Measurements from ENCODE around the gene WASHC1. TPM values are rescaled to one million over a fixed set of nuclear protein-coding genes. Genes with fewer than 3 reads are reported as not detected.
A peak's percentile ranks its signal among the peaks of the same experiment; 100 is the strongest.
"Not testable (repeated sequence)": the region's sequence is repeated elsewhere in the genome, so short reads cannot be mapped to it uniquely, and the experiment has no call there.

Gene WASHC1
- total RNA-seq, 6 experiments from 2014 or later: 2.0 to 11.6 (median 4.4) TPM

DNA sequence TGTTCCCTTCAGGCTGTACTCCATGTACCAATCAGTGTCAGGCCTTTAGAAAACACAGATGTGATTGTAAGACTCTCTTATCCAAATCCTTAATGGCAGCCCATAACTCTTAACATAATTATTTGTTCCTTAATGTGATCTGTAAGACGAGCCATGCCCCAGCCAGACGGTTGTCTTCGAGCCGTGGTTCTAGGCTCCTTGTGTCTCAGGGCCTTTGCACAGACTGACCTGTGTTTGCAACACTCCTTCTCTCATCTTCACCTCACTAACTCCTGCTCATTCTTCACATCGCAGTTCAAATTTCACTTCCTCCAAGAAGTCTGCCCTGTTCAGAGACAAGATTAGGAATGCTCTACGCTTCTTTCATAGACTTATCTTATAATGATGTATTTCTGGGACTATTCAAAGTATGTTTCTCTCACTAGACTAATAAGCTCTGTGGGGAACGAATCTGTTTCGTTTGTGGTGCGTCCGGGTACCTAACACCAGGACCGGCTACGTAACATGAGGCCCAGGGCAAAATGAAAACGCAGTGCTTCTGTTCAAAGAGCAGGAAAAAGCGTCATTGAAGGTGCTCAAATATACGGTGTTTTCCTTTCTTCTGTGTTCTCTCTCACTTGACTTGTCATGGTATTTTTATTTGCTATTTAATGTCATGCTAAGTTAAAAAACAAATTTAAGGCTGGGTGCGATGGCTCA, 16.1 kb upstream of the WASHC1 start:
- H3K27ac ChIP-seq; ATAC-seq; H3K27me3 ChIP-seq; H3K9me3 ChIP-seq; intact Hi-C loops (cut with DNase I); H3K4me3 ChIP-seq; H3K36me3 ChIP-seq; H3K4me1 ChIP-seq: not testable (repeated sequence)
- peak in 1 of 3 donors; percentile 46 for DNase-seq
- WGBS (ENCODE audit: insufficient coverage, low coverage, low lambda C conversion rate, missing lambda C conversion rate): 75% methylated on average over 16 of the region's 16 CpGs

DNA sequence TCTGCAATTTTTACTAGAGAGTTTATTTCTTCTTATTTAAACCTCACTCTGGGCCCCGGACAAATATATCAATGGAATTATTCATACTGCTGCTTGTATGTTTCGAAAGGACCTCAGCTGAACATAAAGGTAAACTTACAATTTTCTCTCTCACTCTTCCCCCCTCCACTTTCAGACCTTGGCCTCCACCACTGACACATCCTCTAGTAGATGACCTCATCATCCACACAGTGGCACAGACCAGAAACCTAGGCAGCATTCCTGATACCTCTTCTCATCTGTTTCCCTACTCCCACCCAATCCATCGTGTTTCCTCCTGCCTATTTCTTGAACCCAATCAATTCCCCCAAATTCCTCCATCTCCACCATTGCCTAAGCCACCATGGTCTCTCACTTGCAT, 15.2 kb upstream of the WASHC1 start:
- not testable (repeated sequence) for DNase-seq
- 63% methylated on average over 3 of the region's 3 CpGs for WGBS (ENCODE audit: insufficient coverage, low coverage, low lambda C conversion rate, missing lambda C conversion rate)

DNA sequence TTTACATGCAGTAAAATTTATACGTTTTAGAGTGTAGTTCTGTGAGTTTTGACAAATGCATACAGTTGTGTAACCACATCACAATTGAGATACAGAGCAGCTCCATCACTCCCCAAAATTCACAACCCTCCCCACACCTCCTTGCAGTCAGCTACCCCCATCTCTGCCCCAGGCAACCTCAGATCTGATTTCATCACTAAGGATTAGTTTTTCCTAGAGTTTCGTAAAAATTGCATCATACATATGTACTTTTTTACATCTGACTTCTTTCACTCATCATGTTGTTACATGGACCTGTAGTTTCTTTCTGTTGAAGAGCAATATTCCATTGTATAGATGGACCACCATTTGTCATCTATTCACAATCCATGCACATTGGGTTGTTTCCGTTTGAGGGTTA, 14.4 kb upstream of the WASHC1 start:
- ATAC-seq; H3K27ac ChIP-seq; H3K4me1 ChIP-seq; H3K4me3 ChIP-seq; H3K9me3 ChIP-seq; H3K27me3 ChIP-seq; intact Hi-C loops (cut with DNase I); DNase-seq; H3K36me3 ChIP-seq: not testable (repeated sequence)
- 56% methylated on average over 3 of the region's 3 CpGs for WGBS (ENCODE audit: insufficient coverage, low coverage, low lambda C conversion rate, missing lambda C conversion rate)

More for the DNA sequence above, 15.2 kb upstream of the WASHC1 start:
- intact Hi-C loops (cut with DNase I); H3K36me3 ChIP-seq; H3K9me3 ChIP-seq; H3K27ac ChIP-seq; ATAC-seq; H3K27me3 ChIP-seq; H3K4me1 ChIP-seq; H3K4me3 ChIP-seq: not testable (repeated sequence)

DNA sequence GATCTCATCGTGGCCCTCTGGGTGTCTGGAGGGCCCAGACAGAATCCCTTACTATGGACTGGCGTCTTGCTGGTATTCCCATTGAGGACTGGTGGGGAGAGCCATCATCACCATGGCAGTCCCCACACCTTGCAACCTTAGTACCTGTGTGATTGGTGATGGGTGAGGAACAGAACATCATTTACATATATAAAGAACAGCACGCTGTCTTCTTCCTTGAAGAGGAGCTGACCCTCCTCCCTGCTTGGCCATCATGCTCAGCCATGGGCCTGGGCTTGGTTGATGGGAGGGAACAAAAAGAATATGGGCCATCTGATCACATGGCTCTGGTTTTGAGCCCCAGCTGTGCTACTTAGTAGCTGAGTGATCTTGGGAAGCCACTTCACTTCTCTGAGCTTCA, 13.9 kb upstream of the WASHC1 start:
- H3K27me3 ChIP-seq; H3K9me3 ChIP-seq; H3K36me3 ChIP-seq; H3K4me3 ChIP-seq; DNase-seq; ATAC-seq; H3K4me1 ChIP-seq; H3K27ac ChIP-seq; intact Hi-C loops (cut with DNase I): not testable (repeated sequence)
- no CpG with 5 or more reads among the region's 3 CpGs for WGBS (ENCODE audit: insufficient coverage, low coverage, low lambda C conversion rate, missing lambda C conversion rate)

DNA sequence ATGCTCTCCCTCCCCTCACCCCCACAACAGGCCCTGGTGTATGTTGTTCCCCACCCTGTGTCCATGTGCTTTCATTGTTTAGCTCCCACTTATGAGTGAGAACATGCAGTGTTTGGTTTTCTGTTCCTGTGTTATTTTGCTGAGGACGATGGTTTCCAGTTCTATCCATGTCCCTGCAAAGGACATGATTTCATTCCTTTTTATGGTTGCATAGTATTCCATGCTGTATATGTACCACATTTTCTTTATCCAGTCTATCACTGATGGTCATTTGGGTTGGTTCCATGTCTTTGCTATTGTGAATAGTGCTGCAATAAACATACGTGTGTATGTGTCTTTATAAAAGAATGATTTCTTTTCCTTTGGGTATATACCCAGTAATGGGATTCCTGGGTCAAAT, 12.6 kb upstream of the WASHC1 start:
- H3K36me3 ChIP-seq; H3K27ac ChIP-seq; ATAC-seq; H3K9me3 ChIP-seq; H3K4me1 ChIP-seq; DNase-seq; H3K4me3 ChIP-seq; H3K27me3 ChIP-seq; intact Hi-C loops (cut with DNase I): not testable (repeated sequence)
- WGBS (ENCODE audit: insufficient coverage, low coverage, low lambda C conversion rate, missing lambda C conversion rate): 64% methylated on average over 2 of the region's 2 CpGs

DNA sequence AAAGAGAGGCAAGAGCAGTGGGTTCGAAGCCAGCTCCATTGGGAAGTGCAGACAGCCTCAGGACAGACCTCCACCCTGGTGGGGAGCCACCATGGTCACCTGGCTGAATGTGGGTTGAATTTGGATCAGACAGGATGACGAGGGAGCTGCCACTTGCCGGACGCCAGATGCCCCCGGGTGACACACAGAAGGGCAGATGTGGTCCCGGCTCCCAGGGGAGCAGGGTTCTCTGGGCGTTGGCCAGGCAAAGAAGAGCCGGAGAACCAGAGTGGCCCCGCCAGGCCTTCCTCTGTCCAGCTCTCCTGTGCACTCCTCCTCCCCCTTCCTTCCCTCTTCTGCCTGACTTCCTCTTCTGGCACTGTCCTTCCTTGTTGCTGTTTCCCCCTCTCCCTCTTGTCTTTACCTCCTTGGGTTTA, 12.0 kb upstream of the WASHC1 start:
- 44% methylated on average over 5 of the region's 9 CpGs for WGBS (ENCODE audit: insufficient coverage, low coverage, low lambda C conversion rate, missing lambda C conversion rate)
- H3K36me3 ChIP-seq; H3K4me3 ChIP-seq; H3K9me3 ChIP-seq; H3K27ac ChIP-seq; intact Hi-C loops (cut with DNase I); H3K27me3 ChIP-seq; H3K4me1 ChIP-seq: not testable (repeated sequence)
- DNase-seq (peak in 1 of 3 donors; percentile 37), ATAC-seq (peak; percentile 37 to 72 (median 61))

DNA sequence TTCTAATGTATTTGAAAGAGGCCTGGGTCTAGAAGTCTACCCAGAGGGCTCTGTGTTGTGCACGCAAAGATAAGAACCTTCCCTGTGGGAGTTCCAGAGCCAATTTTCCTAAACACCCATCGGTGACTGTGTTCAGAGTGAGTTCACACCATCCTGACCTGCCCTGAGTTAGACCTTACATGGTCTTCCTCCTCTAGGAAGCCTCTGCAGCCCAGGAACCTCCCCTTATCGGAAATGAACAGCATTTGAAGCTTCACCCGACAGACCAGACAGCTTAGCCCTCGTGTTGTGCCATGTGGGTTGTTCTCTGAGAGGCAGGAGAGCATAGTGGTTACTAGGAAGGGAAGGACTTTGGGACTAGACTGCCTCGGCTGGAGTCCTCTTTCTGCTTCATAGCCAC, 3.1 kb upstream of the WASHC1 start:
- intact Hi-C loops (cut with DNase I); H3K27me3 ChIP-seq; ATAC-seq; H3K36me3 ChIP-seq; H3K4me3 ChIP-seq; H3K4me1 ChIP-seq; DNase-seq; H3K27ac ChIP-seq; H3K9me3 ChIP-seq: not testable (repeated sequence)
- WGBS (ENCODE audit: insufficient coverage, low coverage, low lambda C conversion rate, missing lambda C conversion rate): 31% methylated on average over 3 of the region's 6 CpGs

DNA sequence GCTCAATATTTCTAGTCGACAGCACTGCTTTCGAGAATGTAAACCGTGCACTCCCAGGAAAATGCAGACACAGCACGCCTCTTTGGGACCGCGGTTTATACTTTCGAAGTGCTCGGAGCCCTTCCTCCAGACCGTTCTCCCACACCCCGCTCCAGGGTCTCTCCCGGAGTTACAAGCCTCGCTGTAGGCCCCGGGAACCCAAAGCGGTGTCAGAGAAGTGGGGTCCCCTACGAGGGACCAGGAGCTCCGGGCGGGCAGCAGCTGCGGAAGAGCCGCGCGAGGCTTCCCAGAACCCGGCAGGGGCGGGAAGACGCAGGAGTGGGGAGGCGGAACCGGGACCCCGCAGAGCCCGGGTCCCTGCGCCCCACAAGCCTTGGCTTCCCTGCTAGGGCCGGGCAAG, 481 bp downstream of the WASHC1 start:
- H3K27ac ChIP-seq; H3K9me3 ChIP-seq; DNase-seq; ATAC-seq; H3K27me3 ChIP-seq; H3K36me3 ChIP-seq; intact Hi-C loops (cut with DNase I); H3K4me1 ChIP-seq: not testable (repeated sequence)
- H3K4me3 ChIP-seq: peak overlapping the region in 1 of 3 donors; percentile 35
- WGBS (ENCODE audit: insufficient coverage, low coverage, low lambda C conversion rate, missing lambda C conversion rate): 0% methylated on average over 13 of the region's 30 CpGs

DNA sequence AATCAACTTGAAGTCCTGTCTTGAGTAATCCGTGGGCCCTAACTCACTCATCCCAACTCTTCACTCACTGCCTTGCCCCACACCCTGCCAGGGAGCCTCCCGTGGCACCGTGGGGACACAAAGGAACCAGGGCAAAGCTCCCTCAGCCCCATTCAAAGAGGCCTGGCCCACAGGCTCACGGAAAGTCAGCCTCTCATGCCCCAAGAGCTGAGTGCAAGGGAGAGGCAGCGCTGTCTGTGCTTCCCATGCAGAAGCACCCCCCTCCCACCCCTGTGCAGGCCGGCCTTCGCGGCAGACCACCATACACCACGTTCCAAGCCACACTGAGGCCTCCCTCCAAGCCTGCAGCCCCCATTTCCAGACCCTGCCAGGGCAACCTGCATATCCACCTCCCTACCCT, 7.6 kb downstream of the WASHC1 start:
- no CpG with 5 or more reads among the region's 9 CpGs for WGBS (ENCODE audit: insufficient coverage, low coverage, low lambda C conversion rate, missing lambda C conversion rate)
- H3K27ac ChIP-seq; ATAC-seq; H3K9me3 ChIP-seq; intact Hi-C loops (cut with DNase I); DNase-seq; H3K4me1 ChIP-seq; H3K27me3 ChIP-seq; H3K4me3 ChIP-seq; H3K36me3 ChIP-seq: not testable (repeated sequence)

DNA sequence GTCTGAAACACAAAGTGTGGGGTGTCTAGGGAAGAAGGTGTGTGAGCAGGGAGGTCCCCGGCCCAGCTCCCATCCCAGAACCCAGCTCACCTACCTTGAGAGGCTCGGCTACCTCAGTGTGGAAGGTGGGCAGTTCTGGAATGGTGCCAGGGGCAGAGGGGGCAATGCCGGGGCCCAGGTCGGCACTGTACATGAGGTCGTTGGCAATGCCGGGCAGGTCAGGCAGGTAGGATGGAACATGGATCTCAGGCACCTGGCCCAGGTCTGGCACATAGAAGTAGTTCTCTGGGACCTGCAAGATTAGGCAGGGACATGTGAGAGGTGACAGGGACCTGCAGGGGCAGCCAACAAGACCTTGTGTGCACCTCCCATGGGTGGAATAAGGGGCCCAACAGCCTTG, 12.4 kb downstream of the WASHC1 start:
- H3K4me1 ChIP-seq; H3K4me3 ChIP-seq; H3K27ac ChIP-seq; ATAC-seq; H3K36me3 ChIP-seq; H3K27me3 ChIP-seq; H3K9me3 ChIP-seq; DNase-seq; intact Hi-C loops (cut with DNase I): not testable (repeated sequence)
- WGBS (ENCODE audit: insufficient coverage, low coverage, low lambda C conversion rate, missing lambda C conversion rate): no CpG with 5 or more reads among the region's 6 CpGs

DNA sequence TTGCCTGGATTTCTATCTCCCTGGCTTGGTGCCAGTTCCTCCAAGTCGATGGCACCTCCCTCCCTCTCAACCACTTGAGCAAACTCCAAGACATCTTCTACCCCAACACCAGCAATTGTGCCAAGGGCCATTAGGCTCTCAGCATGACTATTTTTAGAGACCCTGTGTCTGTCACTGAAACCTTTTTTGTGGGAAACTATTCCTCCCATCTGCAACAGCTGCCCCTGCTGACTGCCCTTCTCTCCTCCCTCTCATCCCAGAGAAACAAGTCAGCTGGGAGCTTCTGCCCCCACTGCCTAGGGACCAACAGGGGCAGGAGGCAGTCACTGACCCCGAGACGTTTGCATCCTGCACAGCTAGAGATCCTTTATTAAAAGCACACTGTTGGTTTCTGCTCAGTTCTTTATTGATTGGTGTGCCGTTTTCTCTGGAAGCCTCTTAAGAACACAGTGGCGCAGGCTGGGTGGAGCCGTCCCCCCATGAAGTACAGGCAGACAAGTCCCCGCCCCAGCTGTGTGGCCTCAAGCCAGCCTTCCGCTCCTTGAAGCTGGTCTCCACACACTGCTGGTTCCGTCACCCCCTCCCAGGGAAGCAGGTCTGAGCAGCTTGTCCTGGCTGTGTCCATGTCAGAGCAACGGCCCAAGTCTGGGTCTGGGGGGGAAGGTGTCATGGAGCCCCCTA, 15.0 kb downstream of the WASHC1 start:
- H3K36me3 ChIP-seq; DNase-seq; intact Hi-C loops (cut with DNase I); H3K4me1 ChIP-seq; H3K27ac ChIP-seq; H3K9me3 ChIP-seq; H3K4me3 ChIP-seq; H3K27me3 ChIP-seq; ATAC-seq: not testable (repeated sequence)
- WGBS (ENCODE audit: insufficient coverage, low coverage, low lambda C conversion rate, missing lambda C conversion rate): 81% methylated on average over 6 of the region's 10 CpGs
